HG03378 (cell line): ENCODE measurements around the gene SLC22A14.
"Not testable (repeated sequence)": the region's sequence is repeated elsewhere in the genome, so short reads cannot be mapped to it uniquely, and the experiment has no call there.

Experiments used
- ATAC-seq: cut with Tn5 transposase; IDR thresholded peaks from one replicate; pipeline ENCODE4 v1.9.1; 2021; ENCODE audit warnings: mild to moderate bottlenecking, moderate library complexity; ENCODE audit not compliant: unreplicated experiment

The SLC22A14 gene

DNA sequence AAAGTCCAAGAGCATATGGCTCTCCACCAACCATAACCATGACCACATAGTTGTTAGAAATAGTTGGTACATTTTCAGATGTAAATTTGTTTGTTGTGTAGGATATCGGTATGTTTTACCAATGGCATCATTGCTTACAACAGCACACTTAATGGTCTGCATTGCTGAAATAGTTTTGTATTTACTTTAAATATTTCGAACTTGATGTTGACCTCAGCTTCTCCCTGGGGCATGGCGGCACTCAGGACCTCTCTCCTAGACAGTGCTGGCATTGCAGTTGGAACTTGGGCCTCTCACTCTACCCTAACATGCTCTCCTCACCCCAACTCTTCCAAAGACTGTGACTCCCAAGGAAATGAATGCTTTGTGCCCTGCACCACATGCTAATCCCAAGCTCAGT lies 11.5 kb upstream of the SLC22A14 start:
- ATAC-seq: no peak

DNA sequence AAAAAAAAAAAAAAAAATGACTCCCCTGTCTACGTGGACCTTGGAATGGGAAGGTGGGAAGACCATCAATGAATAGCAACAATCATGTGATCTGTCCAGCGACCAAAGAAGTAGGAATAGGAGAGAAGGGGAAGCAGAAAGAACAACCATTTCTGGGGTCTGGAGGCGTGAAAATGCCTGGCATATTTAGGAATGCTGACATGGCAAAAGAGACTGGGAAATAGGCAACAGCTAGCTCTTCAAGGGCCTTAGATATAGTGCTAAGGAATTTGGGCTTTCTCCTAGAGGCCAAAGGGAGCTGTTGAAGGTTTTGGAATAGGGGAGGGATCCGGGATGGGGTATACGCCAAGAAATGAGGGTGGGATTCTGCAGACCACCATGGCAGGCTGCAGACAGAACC lies 10.5 kb upstream of the SLC22A14 start:
- ATAC-seq: no peak

DNA sequence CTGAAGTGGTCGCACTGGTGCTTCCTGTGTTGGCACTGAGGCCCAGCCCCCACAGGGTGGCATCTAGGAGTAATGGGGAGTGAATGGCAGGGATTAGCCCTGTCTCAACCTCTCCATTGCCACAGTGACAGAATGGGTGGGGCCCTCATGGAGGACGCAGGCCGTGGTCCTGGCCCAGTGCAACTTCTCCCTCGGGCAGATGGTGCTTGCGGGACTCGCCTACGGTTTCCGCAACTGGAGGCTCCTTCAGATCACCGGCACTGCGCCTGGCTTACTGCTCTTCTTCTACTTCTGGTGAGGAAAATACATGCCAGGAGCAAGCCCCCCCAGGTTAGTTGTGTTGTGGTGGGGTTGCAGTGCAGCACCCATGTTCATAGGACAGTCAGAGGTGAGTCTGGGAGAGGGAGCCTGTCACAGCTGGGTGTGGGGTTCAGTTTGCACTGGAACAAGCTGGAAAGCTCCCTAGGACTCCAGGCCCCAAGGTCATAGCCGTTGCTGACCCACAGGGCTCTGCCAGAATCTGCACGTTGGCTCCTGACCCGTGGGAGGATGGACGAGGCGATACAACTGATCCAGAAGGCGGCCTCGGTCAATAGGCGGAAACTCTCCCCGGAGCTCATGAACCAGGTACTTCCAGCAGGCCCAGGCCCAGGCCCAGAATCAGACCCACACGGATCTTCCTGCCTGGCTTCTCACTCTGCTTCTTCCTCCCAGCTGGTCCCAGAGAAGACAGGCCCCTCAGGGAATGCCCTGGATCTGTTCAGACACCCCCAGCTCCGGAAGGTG lies 7.0 kb upstream of the SLC22A14 start:
- no peak for ATAC-seq

DNA sequence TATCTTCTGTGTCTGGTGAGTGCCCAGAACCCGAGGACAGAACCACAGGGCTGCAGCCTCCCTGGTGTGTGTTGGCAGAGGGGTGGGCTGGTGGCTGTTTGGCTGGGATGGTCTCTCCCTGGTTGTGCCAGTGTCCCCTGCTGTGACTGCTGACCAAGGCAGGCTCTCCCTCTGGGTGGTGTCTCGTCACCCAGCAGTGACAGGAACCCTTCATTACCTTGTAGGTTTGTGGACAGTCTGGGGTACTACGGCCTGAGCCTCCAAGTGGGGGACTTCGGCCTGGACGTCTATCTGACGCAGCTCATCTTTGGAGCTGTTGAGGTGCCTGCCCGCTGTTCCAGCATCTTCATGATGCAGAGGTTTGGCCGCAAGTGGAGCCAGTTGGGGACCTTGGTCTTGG lies 6.4 kb upstream of the SLC22A14 start:
- no peak for ATAC-seq

GRCh38 chr3:38276081-38276916 lies 5.8 kb upstream of the SLC22A14 start:
- ATAC-seq: no peak

- no peak for ATAC-seq
Observed at GRCh38 chr3:38276917-38277630, 5.0 kb upstream of the SLC22A14 start.

GRCh38 chr3:38278841-38279240 lies 3.3 kb upstream of the SLC22A14 start:
- no peak for ATAC-seq

GRCh38 chr3:38283810-38284755 lies 2.0 kb downstream of the SLC22A14 start:
- no peak for ATAC-seq

GRCh38 chr3:38284756-38285150 lies 2.7 kb downstream of the SLC22A14 start:
- no peak for ATAC-seq

DNA sequence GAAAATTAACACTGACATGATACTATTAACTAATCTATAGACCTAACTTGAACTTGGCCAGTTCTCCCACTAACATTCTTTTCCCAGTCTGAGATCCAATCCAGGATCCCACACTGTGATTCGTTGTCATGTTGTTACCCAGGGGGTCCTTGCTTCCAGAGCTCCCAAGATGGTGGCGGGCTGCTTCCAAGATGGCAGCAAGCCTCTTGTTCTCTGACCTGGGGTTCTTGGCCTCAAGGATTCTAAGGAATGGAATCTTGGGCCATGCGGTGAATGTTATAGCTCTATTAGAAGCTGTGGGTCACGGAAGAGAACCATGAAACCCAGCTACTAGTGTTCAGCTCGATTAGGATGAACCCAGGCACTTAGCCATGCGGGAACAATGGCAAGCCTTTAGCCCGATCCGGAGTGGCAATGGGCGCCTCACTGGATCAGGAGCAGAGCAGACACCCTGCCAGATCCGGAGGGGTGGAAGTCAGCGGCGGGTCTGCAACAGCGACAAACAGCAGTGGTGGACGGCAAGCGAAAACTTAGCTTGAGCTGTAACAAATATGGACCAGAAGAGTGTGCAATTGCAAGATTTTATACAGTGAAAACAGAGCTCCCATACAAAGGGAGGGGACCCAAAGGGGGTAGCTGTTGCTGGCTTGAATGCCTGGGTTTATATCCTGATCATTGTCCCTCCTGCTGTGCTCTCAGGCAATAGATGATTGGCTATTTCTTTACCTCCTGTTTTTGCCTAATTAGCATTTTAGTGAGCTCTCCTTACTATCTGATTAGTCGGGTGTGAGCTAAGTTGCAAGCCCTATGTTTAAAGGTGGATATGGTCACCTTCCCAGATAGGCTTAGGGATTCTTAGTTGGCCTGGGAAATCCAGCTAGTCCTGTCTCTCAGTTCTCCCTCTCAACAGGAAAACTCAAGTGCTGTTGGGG lies 7.5 kb downstream of the SLC22A14 start:
- not testable (repeated sequence) for ATAC-seq

DNA sequence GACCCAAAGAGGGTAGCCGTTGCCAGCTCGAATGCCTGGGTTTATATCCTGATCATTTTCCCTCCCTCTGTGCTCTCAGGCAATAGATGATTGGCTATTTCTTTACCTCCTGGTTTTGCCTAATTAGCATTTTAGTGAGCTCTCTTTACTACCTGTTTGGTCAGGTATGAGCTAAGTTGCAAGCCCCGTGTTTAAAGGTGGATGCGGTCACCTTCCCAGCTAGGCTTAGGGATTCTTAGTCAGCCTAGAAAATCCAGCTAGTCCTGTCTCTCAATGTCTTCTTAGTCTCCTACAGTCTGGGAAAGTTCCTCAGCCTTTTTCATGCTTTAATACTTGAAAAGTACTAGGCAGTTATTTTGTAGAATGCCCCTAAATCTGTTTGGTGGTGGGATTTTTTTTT lies 15.0 kb downstream of the SLC22A14 start:
- ATAC-seq: not testable (repeated sequence)

DNA sequence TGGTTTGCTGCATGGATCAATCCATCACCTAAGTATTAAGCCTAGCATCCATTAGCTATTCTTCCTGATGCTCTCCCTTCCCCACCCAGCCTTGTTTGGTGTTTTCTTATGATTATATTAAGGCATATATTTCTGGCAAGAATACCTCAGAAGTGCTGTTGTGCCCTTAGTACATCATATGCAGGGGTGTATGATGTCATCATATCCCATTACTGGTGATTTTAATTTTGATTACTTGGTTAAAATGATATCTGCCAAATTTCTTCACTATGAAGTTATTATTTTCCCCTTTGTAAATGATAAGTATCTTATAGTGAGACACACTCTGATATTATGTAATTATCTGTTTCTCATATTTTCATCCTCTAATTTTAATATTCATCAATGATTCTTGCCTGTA lies 15.4 kb downstream of the SLC22A14 start:
- ATAC-seq: no peak

- ATAC-seq: no peak
Observed at GRCh38 chr3:38297947-38298711, 16.0 kb downstream of the SLC22A14 start.

GRCh38 chr3:38306941-38307340 lies 24.8 kb downstream of the SLC22A14 start:
- ATAC-seq: no peak

DNA sequence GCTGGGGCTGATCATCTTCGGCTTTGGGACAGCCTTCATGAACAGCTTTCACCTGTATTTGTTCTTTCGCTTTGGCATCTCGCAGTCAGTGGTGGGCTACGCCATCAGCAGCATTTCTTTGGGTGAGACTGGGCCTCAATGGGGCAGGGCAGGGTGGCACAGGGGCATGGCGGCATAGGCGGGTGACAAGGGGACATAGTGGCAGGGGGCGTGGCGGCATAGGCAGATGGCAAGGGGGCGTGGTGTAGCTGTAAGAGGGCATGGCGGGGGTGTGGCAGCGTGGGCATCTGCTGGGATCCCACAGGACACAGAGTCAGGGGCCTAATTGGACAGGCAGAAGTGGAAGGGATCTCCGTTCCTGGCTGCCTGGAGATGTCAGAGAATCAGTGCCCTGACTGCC lies 25.5 kb downstream of the SLC22A14 start:
- no peak for ATAC-seq

- ATAC-seq: no peak
Observed at GRCh38 chr3:38308456-38308855, 26.4 kb downstream of the SLC22A14 start.

GRCh38 chr3:38311476-38311875 lies 29.4 kb downstream of the SLC22A14 start:
- ATAC-seq: no peak

- no peak for ATAC-seq
Observed at GRCh38 chr3:38311941-38312340, 29.8 kb downstream of the SLC22A14 start.

- ATAC-seq: no peak
Observed at GRCh38 chr3:38312356-38312755, 30.3 kb downstream of the SLC22A14 start.
